ENCODE data around the gene CHSY3.

- no peak for TF ChIP-seq ZBTB7A (tag by site-specific recombination; IDR thresholded peaks at IDR 0.05; ENCODE audit: low read depth)
- TF ChIP-seq, protein P1, sequence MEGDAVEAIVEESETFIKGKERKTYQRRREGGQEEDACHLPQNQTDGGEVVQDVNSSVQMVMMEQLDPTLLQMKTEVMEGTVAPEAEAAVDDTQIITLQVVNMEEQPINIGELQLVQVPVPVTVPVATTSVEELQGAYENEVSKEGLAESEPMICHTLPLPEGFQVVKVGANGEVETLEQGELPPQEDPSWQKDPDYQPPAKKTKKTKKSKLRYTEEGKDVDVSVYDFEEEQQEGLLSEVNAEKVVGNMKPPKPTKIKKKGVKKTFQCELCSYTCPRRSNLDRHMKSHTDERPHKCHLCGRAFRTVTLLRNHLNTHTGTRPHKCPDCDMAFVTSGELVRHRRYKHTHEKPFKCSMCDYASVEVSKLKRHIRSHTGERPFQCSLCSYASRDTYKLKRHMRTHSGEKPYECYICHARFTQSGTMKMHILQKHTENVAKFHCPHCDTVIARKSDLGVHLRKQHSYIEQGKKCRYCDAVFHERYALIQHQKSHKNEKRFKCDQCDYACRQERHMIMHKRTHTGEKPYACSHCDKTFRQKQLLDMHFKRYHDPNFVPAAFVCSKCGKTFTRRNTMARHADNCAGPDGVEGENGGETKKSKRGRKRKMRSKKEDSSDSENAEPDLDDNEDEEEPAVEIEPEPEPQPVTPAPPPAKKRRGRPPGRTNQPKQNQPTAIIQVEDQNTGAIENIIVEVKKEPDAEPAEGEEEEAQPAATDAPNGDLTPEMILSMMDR (tag by site-specific recombination; IDR thresholded peaks at IDR 0.05) = no peak
These were observed 164.7 kb downstream of the CHSY3 start for GRCh38 chr5:130068988-130069387.

Measured in HEK293 (cell line).